ENCODE results near the gene C1QTNF8. TPM values are rescaled to one million over a fixed set of nuclear protein-coding genes. Genes with fewer than 3 reads are reported as not detected.

Gene C1QTNF8
- polyA plus RNA-seq, 3 donors, result not detected

- no peak for DNase-seq (ENCODE audit: low read depth in 3 of 3, low spot score in 2 of 3)
Observed at GRCh38 chr16:1112506-1113184, 16.6 kb upstream of the C1QTNF8 start.

- DNase-seq (ENCODE audit: low read depth in 3 of 3, low spot score in 2 of 3), result no peak
Observed at GRCh38 chr16:1109648-1110047, 13.6 kb upstream of the C1QTNF8 start.

GRCh38 chr16:1108299-1109252 is 12.5 kb upstream of the C1QTNF8 start:
- no peak for DNase-seq (ENCODE audit: low read depth in 3 of 3, low spot score in 2 of 3)

GRCh38 chr16:1107731-1108130 is 11.7 kb upstream of the C1QTNF8 start:
- no peak for DNase-seq (ENCODE audit: low read depth in 3 of 3, low spot score in 2 of 3)

- DNase-seq (ENCODE audit: low read depth in 3 of 3, low spot score in 2 of 3), result no peak
Observed at GRCh38 chr16:1107141-1107540, 11.1 kb upstream of the C1QTNF8 start.

- no peak for DNase-seq (ENCODE audit: low read depth in 3 of 3, low spot score in 2 of 3)
Observed at GRCh38 chr16:1106659-1107058, 10.6 kb upstream of the C1QTNF8 start.

- no peak for DNase-seq (ENCODE audit: low read depth in 3 of 3, low spot score in 2 of 3)
Observed at GRCh38 chr16:1105888-1106620, 10.0 kb upstream of the C1QTNF8 start.

GRCh38 chr16:1103636-1103980 is 7.6 kb upstream of the C1QTNF8 start:
- DNase-seq (ENCODE audit: low read depth in 3 of 3, low spot score in 2 of 3), result no peak

GRCh38 chr16:1102921-1103635 is 7.0 kb upstream of the C1QTNF8 start:
- DNase-seq (ENCODE audit: low read depth in 3 of 3, low spot score in 2 of 3), result no peak

- DNase-seq (ENCODE audit: low read depth in 3 of 3, low spot score in 2 of 3), result no peak
Observed at GRCh38 chr16:1102333-1102700, 6.3 kb upstream of the C1QTNF8 start.

- no peak for DNase-seq (ENCODE audit: low read depth in 3 of 3, low spot score in 2 of 3)
Observed at GRCh38 chr16:1101573-1102332, 5.7 kb upstream of the C1QTNF8 start.

- DNase-seq (ENCODE audit: low read depth in 3 of 3, low spot score in 2 of 3), result no peak
Observed at GRCh38 chr16:1101133-1101532, 5.1 kb upstream of the C1QTNF8 start.

GRCh38 chr16:1100084-1100800 is 4.2 kb upstream of the C1QTNF8 start:
- DNase-seq (ENCODE audit: low read depth in 3 of 3, low spot score in 2 of 3), result no peak

- no peak for DNase-seq (ENCODE audit: low read depth in 3 of 3, low spot score in 2 of 3)
Observed at GRCh38 chr16:1099189-1100083, 3.4 kb upstream of the C1QTNF8 start.

- DNase-seq (ENCODE audit: low read depth in 3 of 3, low spot score in 2 of 3), result no peak
Observed at GRCh38 chr16:1098266-1098991, 2.4 kb upstream of the C1QTNF8 start.

GRCh38 chr16:1097800-1098199 is 1.8 kb upstream of the C1QTNF8 start:
- DNase-seq (ENCODE audit: low read depth in 3 of 3, low spot score in 2 of 3), result no peak

- DNase-seq (ENCODE audit: low read depth in 3 of 3, low spot score in 2 of 3), result no peak
Observed at GRCh38 chr16:1097156-1097555, 1.1 kb upstream of the C1QTNF8 start.
